Progenitor cell of endocrine pancreas (in vitro differentiated cells): Measurements from ENCODE around the gene NACC2. TPM values are rescaled to one million over a fixed set of nuclear protein-coding genes. Genes with fewer than 3 reads are reported as not detected.
A peak's percentile ranks its signal among the peaks of the same experiment; 100 is the strongest.

Experiments
- DNase-seq: peaks from one replicate; pipeline ENCODE4 v3.0.0; 2021; ENCODE audit warnings: low spot score; ENCODE audit not compliant: unreplicated experiment
- H3K27ac Mint-ChIP-seq: 2 replicates; pipeline ENCODE4 v1.8.0; 2021; ENCODE audit warnings: mild to moderate bottlenecking, moderate library complexity, mixed read lengths
- H3K27me3 Mint-ChIP-seq: 2 replicates; pipeline ENCODE4 v1.8.0; 2021; ENCODE audit warnings: mixed read lengths
- H3K36me3 Mint-ChIP-seq: 2 replicates; pipeline ENCODE4 v1.8.0; 2022; ENCODE audit warnings: mixed read lengths; ENCODE audit not compliant: insufficient read depth
- H3K4me1 Mint-ChIP-seq: 2 replicates; pipeline ENCODE4 v1.8.0; 2021; ENCODE audit warnings: low read depth, mixed read lengths
- H3K4me3 Mint-ChIP-seq: 2 replicates; pipeline ENCODE4 v1.8.0; 2021; ENCODE audit warnings: low read depth, mild to moderate bottlenecking, moderate library complexity, mixed read lengths
- H3K9me3 Mint-ChIP-seq: 2 replicates; pipeline ENCODE4 v1.8.0; 2021; ENCODE audit warnings: low read depth, mixed read lengths
- total RNA-seq: library from RNA; stranded (reverse); gene quantifications from 2 replicates; pipeline ENCODE4 v1.2.1, GENCODE V29; 2021
- TF ChIP-seq, protein P1 (sequence below): fragments of 200-600 bp; sonication (generic); IDR thresholded peaks from one replicate; pipeline ENCODE4 v1.5.0; 2021; ENCODE audit warnings: antibody characterized with exemption, mild to moderate bottlenecking; ENCODE audit not compliant: unreplicated experiment

NACC2 gene
- total RNA-seq, 1 donor from 2014 or later = 11.6 TPM

GRCh38 chr9:136007276-136007933 lies 87.7 kb downstream of the NACC2 start:
- Mint-ChIP-seq H3K4me1 (peaks cover 20% of the 10 kb centered on the region), H3K27me3 (no peaks in the 10 kb centered on the region), H3K4me3 (no peak overlapping the region), H3K36me3 (no peaks in the 10 kb centered on the region), H3K27ac (peak overlapping the region; percentile 8), H3K9me3 (no peaks in the 10 kb centered on the region)
- DNase-seq = no peak
- TF ChIP-seq, protein P1, sequence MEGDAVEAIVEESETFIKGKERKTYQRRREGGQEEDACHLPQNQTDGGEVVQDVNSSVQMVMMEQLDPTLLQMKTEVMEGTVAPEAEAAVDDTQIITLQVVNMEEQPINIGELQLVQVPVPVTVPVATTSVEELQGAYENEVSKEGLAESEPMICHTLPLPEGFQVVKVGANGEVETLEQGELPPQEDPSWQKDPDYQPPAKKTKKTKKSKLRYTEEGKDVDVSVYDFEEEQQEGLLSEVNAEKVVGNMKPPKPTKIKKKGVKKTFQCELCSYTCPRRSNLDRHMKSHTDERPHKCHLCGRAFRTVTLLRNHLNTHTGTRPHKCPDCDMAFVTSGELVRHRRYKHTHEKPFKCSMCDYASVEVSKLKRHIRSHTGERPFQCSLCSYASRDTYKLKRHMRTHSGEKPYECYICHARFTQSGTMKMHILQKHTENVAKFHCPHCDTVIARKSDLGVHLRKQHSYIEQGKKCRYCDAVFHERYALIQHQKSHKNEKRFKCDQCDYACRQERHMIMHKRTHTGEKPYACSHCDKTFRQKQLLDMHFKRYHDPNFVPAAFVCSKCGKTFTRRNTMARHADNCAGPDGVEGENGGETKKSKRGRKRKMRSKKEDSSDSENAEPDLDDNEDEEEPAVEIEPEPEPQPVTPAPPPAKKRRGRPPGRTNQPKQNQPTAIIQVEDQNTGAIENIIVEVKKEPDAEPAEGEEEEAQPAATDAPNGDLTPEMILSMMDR = no peak

DNA sequence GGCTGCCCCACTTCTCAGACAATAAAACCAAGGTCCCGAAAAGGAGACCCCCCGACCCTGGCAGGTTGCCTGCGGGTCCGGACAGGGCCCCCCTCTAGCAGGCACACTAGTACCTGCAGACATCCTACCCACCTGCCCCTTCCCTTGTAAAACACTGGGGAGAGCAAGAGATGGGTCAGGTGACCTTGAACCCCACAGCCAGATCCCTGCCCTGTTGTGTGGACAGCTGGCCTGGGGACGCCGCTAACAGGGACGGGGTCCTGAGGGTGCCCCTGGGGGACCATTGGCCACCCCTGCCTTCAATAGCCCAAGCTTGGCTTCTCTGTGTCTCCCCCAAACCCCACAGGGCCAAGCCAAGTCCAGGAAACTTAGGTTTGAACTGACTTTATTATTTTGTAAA lies 88.9 kb downstream of the NACC2 start:
- TF ChIP-seq, protein P1 = no peak
- Mint-ChIP-seq H3K4me1 (peaks cover 20% of the 10 kb centered on the region), H3K27me3 (no peaks in the 10 kb centered on the region)

DNA sequence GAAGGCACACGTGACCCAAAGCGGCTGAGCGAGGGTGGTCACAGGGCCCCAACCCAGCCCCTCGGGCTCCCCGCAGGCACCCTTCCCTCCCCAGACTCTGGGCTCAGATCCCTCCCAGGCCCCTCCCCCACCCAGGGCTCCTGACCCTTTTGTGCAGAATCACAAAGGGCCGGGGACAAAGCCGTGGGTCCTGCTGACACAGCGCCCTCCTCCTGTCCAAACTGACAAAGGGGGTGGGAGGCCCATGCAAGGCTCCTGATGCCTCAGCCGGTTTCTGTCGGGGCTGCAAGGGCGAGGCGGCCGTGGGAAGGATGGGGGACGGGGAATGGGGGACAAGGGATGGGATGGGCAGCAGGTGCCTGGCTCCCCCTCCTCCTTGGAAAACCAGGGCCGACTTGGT lies 90.4 kb downstream of the NACC2 start:
- peak; percentile 36 for DNase-seq
- Mint-ChIP-seq H3K4me1 (peaks cover 20% of the 10 kb centered on the region), H3K27me3 (no peaks in the 10 kb centered on the region), H3K36me3 (no peaks in the 10 kb centered on the region), H3K9me3 (no peaks in the 10 kb centered on the region), H3K4me3 (no peak overlapping the region), H3K27ac (no peak overlapping the region)
- TF ChIP-seq, protein P1 = no peak

More for the DNA sequence above, 88.9 kb downstream of the NACC2 start:
- no peaks in the 10 kb centered on the region for H3K9me3 Mint-ChIP-seq
- H3K4me3 Mint-ChIP-seq = no peak overlapping the region
- H3K36me3 Mint-ChIP-seq = no peaks in the 10 kb centered on the region
- DNase-seq = no peak
- no peak overlapping the region for H3K27ac Mint-ChIP-seq

DNA sequence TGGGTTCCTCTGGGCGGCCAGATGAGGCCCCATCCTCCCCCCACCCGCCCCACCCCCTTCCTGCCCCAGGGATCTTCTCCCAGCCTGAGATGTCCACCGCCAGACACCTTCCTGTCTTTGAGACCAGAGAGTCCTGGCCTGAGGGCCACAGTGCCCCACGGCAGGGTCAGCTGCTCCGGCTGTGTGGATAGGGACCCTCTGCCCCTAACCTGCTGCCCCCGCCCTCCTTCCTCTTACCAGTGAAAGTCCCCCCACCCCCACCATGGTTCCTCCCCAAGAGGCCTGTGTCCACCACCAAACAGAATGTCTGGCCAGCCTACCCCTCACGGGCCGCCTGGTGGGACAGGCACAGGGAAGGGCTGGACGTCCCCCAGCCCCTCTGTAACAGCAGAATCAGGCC lies 90.9 kb downstream of the NACC2 start:
- Mint-ChIP-seq H3K4me1 (peaks cover 20% of the 10 kb centered on the region), H3K9me3 (no peaks in the 10 kb centered on the region), H3K27me3 (no peaks in the 10 kb centered on the region), H3K36me3 (no peaks in the 10 kb centered on the region), H3K27ac (no peak overlapping the region), H3K4me3 (no peak overlapping the region)
- DNase-seq = no peak
- TF ChIP-seq, protein P1 = no peak

- no peaks in the 10 kb centered on the region for H3K9me3 Mint-ChIP-seq
- H3K27me3 Mint-ChIP-seq = no peaks in the 10 kb centered on the region
- no peaks in the 10 kb centered on the region for H3K36me3 Mint-ChIP-seq
- peaks cover 20% of the 10 kb centered on the region for H3K4me1 Mint-ChIP-seq
- no peak overlapping the region for H3K27ac Mint-ChIP-seq
- no peak for DNase-seq
- H3K4me3 Mint-ChIP-seq = no peak overlapping the region
- TF ChIP-seq, protein P1 = no peak
Observed at GRCh38 chr9:136003411-136004218, 91.5 kb downstream of the NACC2 start.
